Measurements from ENCODE around the gene MAP4K5. TPM values are rescaled to one million over a fixed set of nuclear protein-coding genes. Genes with fewer than 3 reads are reported as not detected.

MAP4K5 gene
- total and polyA plus RNA-seq, 10 donors, result 9.1 to 172 (median 55.4) TPM

GRCh38 chr14:50379563-50379962 lies 152.8 kb downstream of the MAP4K5 start:
- DNase-seq, result no peak
- intact Hi-C loops (cut with DNase I; ENCODE audit: low total_unique reads), result no loop called here
- Histone ChIP-seq H3K4me1 (no peaks in the 10 kb centered on the region), H3K9me3 (no peaks in the 10 kb centered on the region), H3K27ac (no peak overlapping the region), H3K27me3 (replicated peaks in 1 of 7) (no peaks in the 10 kb centered on the region), H3K4me3 (no peak overlapping the region), H3K36me3 (peaks cover 0 to 10% (median 0%) of the 10 kb centered on the region in 6 donors)
- WGBS, 5 donors, result 85 to 100% (median 96%) methylated on average over 2 of the region's 2 CpGs
- TF ChIP-seq CTCF (IDR thresholded peaks at IDR 0.05 in 8 of 11, conservative IDR thresholded peaks at IDR 0.05 in 3 of 11), result no peak
- no peak for TF ChIP-seq POLR2AphosphoS5 (IDR thresholded peaks at IDR 0.05)
- TF ChIP-seq POLR2A (IDR thresholded peaks at IDR 0.05), result no peak

GRCh38 chr14:50377550-50378085 lies 154.8 kb downstream of the MAP4K5 start:
- no peaks in the 10 kb centered on the region for H3K4me1 ChIP-seq
- 83 to 87% (median 85%) methylated on average over 4 of the region's 4 CpGs for WGBS, 5 donors
- no peak overlapping the region for H3K4me3 ChIP-seq
- intact Hi-C loops (cut with DNase I; ENCODE audit: low total_unique reads), result no loop called here
- no peaks in the 10 kb centered on the region for H3K27me3 ChIP-seq (replicated peaks in 1 of 7)
- no peak for TF ChIP-seq POLR2A (IDR thresholded peaks at IDR 0.05)
- no peak for TF ChIP-seq POLR2AphosphoS5 (IDR thresholded peaks at IDR 0.05)
- TF ChIP-seq CTCF (IDR thresholded peaks at IDR 0.05 in 8 of 11, conservative IDR thresholded peaks at IDR 0.05 in 3 of 11), result no peak
- peaks cover 0 to 10% (median 0%) of the 10 kb centered on the region in 6 donors for H3K36me3 ChIP-seq
- DNase-seq, result no peak
- no peak overlapping the region for H3K27ac ChIP-seq
- H3K9me3 ChIP-seq, result no peaks in the 10 kb centered on the region

GRCh38 chr14:50375760-50376159 lies 156.6 kb downstream of the MAP4K5 start:
- Histone ChIP-seq H3K4me3 (no peak overlapping the region), H3K27me3 (replicated peaks in 1 of 7) (no peaks in the 10 kb centered on the region), H3K36me3 (peaks cover 0 to 10% (median 0%) of the 10 kb centered on the region in 6 donors), H3K27ac (no peak overlapping the region), H3K4me1 (no peaks in the 10 kb centered on the region), H3K9me3 (no peaks in the 10 kb centered on the region)
- 88 to 98% (median 95%) methylated on average over 5 of the region's 5 CpGs for WGBS, 5 donors
- DNase-seq, result no peak
- no peak for TF ChIP-seq POLR2AphosphoS5 (IDR thresholded peaks at IDR 0.05)
- TF ChIP-seq POLR2A (IDR thresholded peaks at IDR 0.05), result no peak
- TF ChIP-seq CTCF (IDR thresholded peaks at IDR 0.05 in 8 of 11, conservative IDR thresholded peaks at IDR 0.05 in 3 of 11), result no peak
- intact Hi-C loops (cut with DNase I; ENCODE audit: low total_unique reads), result no loop called here

- WGBS, 5 donors, result 84 to 97% (median 95%) methylated on average over 3 of the region's 3 CpGs
- Histone ChIP-seq H3K27ac (no peak overlapping the region), H3K27me3 (replicated peaks in 1 of 7) (no peaks in the 10 kb centered on the region), H3K36me3 (peaks cover 0 to 3% (median 0%) of the 10 kb centered on the region in 6 donors), H3K9me3 (no peaks in the 10 kb centered on the region), H3K4me3 (no peak overlapping the region), H3K4me1 (no peaks in the 10 kb centered on the region)
- TF ChIP-seq CTCF (IDR thresholded peaks at IDR 0.05 in 8 of 11, conservative IDR thresholded peaks at IDR 0.05 in 3 of 11) (no peak), POLR2A (IDR thresholded peaks at IDR 0.05) (no peak), POLR2AphosphoS5 (IDR thresholded peaks at IDR 0.05) (no peak)
- DNase-seq, result no peak
- intact Hi-C loops (cut with DNase I; ENCODE audit: low total_unique reads), result no loop called here
Observed at GRCh38 chr14:50373959-50374358, 158.4 kb downstream of the MAP4K5 start.

Measured in spleen (tissue), 11 donors.